Activated CD4-positive, alpha-beta T cell treated with anti-CD3 and anti-CD28 coated beads for 48 hours (primary cell): ENCODE data around the gene ITIH5.

Experiments
- DNase-seq: peaks from one replicate; pipeline ENCODE4 v3.0.0-alpha.2; 2020

ITIH5 gene

GRCh38 chr10:7580520-7580919 lies 86.2 kb downstream of the ITIH5 start:
- DNase-seq, result no peak

- DNase-seq, result no peak
Observed at GRCh38 chr10:7579681-7580080, 87.1 kb downstream of the ITIH5 start.

GRCh38 chr10:7577579-7577978 lies 89.2 kb downstream of the ITIH5 start:
- no peak for DNase-seq

- no peak for DNase-seq
Observed at GRCh38 chr10:7577176-7577575, 89.6 kb downstream of the ITIH5 start.

GRCh38 chr10:7576340-7576739 lies 90.4 kb downstream of the ITIH5 start:
- no peak for DNase-seq

- DNase-seq, result no peak
Observed at GRCh38 chr10:7572391-7572790, 94.4 kb downstream of the ITIH5 start.

- no peak for DNase-seq
Observed at GRCh38 chr10:7571981-7572380, 94.8 kb downstream of the ITIH5 start.

GRCh38 chr10:7567911-7568620 lies 98.7 kb downstream of the ITIH5 start:
- DNase-seq, result no peak

- no peak for DNase-seq
Observed at GRCh38 chr10:7566891-7567290, 99.9 kb downstream of the ITIH5 start.

- no peak for DNase-seq
Observed at GRCh38 chr10:7565871-7566270, 100.9 kb downstream of the ITIH5 start.

GRCh38 chr10:7563770-7564169 lies 103.0 kb downstream of the ITIH5 start:
- DNase-seq, result no peak

GRCh38 chr10:7563368-7563767 lies 103.4 kb downstream of the ITIH5 start:
- DNase-seq, result no peak

GRCh38 chr10:7561985-7562384 lies 104.8 kb downstream of the ITIH5 start:
- no peak for DNase-seq

GRCh38 chr10:7561216-7561893 lies 105.4 kb downstream of the ITIH5 start:
- no peak for DNase-seq

- DNase-seq, result no peak
Observed at GRCh38 chr10:7560519-7560918, 106.2 kb downstream of the ITIH5 start.

- DNase-seq, result no peak
Observed at GRCh38 chr10:7559386-7559785, 107.4 kb downstream of the ITIH5 start.

GRCh38 chr10:7558036-7558435 lies 108.7 kb downstream of the ITIH5 start:
- DNase-seq, result no peak

- DNase-seq, result no peak
Observed at GRCh38 chr10:7553531-7553930, 113.2 kb downstream of the ITIH5 start.

- DNase-seq, result no peak
Observed at GRCh38 chr10:7551950-7552716, 114.6 kb downstream of the ITIH5 start.

GRCh38 chr10:7551289-7551688 lies 115.5 kb downstream of the ITIH5 start:
- DNase-seq, result no peak

GRCh38 chr10:7550013-7550412 lies 116.8 kb downstream of the ITIH5 start:
- DNase-seq, result no peak

GRCh38 chr10:7547829-7548228 lies 118.9 kb downstream of the ITIH5 start:
- no peak for DNase-seq

GRCh38 chr10:7547206-7547605 lies 119.6 kb downstream of the ITIH5 start:
- no peak for DNase-seq

GRCh38 chr10:7546385-7546967 lies 120.3 kb downstream of the ITIH5 start:
- no peak for DNase-seq
